HCT116 (cell line): ENCODE data around the gene KRT14.
"Not testable (repeated sequence)": the region's sequence is repeated elsewhere in the genome, so short reads cannot be mapped to it uniquely, and the experiment has no call there.

Experiments used
- EZH2 ChIP-seq: fragments of 200-600 bp; sonication (generic); IDR thresholded peaks from 2 replicates; pipeline ENCODE4 v1.6.1; 2017; ENCODE audit warnings: antibody characterized with exemption, mixed run types
- POLR2A ChIP-seq: IDR thresholded peaks from 2 replicates; pipeline ENCODE4 v1.7.0; 2011; ENCODE audit warnings: borderline replicate concordance; ENCODE audit not compliant: insufficient read depth, insufficient read length; ENCODE audit errors: extremely low read depth

GRCh38 chr17:41623184-41623861 is 36.6 kb upstream of the KRT14 start:
- not testable (repeated sequence) for TF ChIP-seq EZH2, POLR2A
